GM18519 (cell line): ENCODE data around the gene GALNS.

Experiments
- ATAC-seq: cut with Tn5 transposase; IDR thresholded peaks from one replicate; pipeline ENCODE4 v1.9.1; 2021; ENCODE audit warnings: mild to moderate bottlenecking, moderate library complexity; ENCODE audit not compliant: unreplicated experiment, low FRiP score

GALNS gene

GRCh38 chr16:88877564-88878289, 21.0 kb upstream of the GALNS start:
- no peak for ATAC-seq

GRCh38 chr16:88876942-88877526, 20.3 kb upstream of the GALNS start:
- ATAC-seq = no peak

DNA sequence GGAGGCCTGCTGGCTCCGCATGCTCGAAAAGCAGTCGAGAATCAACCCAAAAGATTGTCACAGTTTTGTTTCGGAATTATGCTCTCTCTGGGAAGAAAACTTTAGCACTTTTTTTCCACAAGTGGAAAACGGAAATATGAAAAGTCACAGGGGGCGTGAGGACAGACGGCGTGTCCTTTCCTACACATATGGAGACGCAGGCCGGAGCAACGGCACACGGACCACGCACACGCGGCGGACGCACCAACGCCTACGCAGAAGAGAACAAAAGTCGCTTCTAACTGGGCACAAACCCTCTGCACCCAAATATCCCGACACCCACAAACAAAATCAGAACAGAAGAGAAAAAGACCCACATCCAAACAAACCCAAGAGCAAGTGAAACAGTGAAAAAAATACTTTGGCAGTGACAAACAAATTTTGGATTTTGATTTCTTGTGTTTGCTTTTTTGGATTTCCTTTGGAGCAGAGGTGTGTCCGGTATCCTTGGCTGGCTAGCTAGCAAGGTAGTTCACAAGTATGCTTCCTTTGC, 19.0 kb upstream of the GALNS start:
- no peak for ATAC-seq

DNA sequence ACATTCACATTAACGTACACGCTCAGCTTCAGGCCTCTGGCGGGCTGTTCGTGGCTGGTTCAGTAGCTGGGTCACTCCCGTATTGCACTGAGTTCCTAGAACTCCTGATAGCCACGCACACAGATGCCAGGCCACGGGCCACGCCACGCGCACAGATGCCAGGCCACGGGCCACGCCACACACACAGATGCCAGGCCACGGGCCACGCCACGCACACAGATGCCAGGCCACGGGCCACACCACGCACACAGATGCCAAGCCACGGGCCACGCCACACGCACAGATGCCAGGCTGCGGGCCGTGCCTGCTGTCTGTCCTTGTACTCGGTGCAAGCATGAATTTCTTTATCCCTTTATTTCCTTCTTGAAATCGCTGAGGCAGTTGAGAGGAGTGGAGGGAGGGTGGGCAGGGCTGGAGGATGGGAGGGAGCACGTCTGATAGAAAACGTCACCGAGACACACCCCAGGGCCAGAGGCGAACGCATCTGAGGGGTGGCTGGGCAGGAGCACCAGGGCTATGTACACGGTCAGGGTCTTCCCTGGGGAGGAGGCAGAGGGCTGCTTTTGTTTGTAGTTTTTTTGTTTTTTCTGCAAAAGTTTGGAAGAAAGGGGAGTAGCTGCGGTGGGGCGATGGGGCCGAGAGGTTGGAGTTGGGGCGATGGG, 18.3 kb upstream of the GALNS start:
- ATAC-seq = no peak

DNA sequence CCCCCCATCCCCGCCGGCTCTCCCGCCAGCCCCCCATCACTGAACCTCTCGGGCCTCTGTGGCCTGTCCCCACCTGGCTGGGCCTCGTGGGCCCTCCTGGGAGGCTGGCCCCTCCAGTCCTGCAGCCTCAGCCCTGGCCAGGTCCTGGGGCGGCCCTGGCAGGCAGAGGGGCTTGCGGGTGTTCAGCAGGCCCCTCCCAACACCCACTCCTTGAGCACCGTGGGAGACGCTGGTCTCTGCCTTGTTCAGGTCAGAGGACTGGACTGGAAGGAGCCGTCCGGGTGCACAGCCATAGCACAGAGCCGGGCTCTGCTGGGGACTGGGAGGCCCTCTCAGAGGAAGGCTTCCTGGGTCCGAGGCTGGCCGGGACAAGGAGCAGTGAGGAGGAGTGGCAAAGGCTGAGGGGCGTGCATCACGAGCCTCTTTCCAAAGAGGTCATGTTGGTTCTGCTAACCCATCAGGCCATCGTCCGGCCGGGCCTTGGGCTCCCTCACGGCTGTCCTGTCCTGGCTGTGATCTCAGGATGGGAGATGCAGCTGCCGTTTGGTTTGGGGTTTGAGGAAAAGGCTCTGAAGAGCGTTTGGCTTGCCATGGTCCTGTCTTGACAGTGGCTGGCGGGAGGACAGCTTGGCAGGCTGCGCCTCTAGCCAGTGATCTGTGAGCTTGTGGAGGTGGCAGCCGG, 16.0 kb upstream of the GALNS start:
- ATAC-seq = no peak

GRCh38 chr16:88871730-88872416, 15.1 kb upstream of the GALNS start:
- ATAC-seq = no peak

GRCh38 chr16:88871349-88871702, 14.6 kb upstream of the GALNS start:
- no peak for ATAC-seq

DNA sequence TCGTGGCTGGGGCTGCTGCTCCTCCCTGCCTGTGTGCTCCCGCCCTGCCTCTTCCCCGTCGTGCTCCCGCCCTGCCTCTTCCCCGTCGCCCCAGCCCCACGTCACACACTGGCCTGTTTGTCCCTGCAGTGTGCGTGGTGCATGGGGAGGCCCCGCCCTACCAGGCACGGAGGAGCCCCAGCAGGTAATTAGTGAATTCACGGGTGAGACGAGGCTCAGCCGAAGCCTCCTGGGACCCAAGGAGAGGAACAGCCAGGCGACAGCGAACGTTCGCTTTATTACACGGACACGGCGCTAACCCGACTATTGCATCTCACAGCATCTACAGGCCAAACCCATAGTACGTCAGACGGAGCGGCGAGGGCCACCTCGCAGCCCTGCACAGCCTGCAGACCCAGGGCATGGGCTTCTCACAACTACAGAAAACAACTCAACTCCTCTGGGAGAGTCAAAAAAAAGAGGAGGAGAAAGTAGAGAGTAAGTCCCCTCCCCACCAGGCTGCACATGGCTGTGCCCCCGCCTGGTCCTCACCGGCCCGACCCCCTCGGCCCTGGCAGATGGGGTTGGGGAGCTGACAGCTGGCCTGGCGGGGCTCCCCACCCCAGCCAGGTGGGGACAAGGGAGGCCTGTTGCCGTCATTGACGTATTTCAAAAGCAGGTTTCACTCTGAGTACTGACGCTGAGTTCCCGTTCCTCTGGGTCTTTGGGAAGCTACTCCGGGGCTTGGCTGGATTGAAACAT, 14.0 kb upstream of the GALNS start:
- ATAC-seq = no peak

DNA sequence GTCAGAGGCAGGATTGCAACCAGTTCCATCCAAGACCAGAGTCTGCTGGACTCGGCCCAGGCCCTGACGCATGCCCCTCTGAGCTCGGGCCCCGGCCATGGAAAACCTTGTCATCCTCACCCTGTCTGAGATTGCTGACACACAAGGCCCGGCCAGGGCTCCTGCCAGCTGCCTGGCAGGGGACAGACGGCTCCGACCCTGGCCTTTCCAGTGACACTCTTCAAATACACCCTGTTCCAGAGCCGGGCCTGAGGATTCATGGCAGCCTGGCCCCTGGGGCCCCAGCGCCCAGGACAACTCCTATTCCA, 12.9 kb upstream of the GALNS start:
- ATAC-seq = no peak

GRCh38 chr16:88868974-88869672, 12.4 kb upstream of the GALNS start:
- ATAC-seq = no peak

DNA sequence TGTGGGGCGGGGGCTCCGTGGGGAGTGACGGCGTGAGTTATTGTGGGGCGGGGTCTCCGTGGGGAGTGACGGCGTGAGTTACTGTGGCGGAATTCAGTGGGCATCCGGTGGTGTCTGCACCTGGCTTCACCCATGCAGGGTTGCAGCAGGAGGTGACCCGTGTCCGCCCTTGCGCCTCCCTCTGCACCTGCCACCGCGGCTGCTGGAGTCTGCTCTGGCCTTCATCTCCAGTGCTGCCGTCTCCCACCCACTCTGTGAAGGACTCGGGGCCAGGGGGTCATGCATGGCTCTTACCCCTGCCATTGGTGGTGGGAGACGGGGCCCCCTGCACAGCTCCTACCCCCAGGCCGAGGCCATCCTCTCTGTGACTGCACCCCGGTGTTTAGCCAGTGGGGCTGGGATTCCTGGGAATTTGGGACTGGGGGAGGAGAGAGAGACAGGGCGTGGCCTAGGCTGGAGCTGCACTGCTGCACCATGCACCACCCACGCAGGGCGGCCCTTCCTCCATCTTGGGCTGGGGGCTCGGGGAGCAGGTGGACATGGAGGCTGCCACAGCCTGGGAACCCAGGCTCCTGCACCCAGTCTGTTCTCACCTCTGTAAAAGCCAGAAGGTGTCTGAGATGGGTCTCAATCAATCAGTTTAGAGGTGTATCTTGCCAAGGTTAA, 11.0 kb upstream of the GALNS start:
- ATAC-seq = no peak

- no peak for ATAC-seq
Observed at GRCh38 chr16:88866151-88866920, 9.6 kb upstream of the GALNS start, which contains the start of gene PABPN1L. PABPN1L (minus strand) TSS chr16:88866660; CDS start chr16:88866606, 54 bp downstream.

DNA sequence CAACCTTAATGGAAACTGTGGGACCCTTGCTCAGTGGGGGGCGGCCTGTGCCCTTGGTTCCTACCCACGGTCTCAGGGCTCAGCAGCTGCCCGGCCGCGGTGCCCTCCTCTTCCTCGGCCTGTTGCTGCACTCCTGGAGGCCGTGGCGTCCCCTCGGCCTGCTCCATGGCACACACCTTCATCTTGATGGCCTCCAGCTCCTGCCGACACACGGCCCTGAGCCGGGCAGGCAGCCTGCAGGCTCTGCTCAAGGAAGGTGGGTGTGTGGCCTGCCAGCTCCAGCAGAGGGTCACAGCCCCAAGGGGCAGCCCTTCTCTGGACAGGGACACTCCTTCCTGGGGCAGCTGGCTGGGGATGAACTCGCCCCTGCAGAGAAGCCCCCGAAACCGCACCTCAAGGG, 9.0 kb upstream of the GALNS start:
- no peak for ATAC-seq

DNA sequence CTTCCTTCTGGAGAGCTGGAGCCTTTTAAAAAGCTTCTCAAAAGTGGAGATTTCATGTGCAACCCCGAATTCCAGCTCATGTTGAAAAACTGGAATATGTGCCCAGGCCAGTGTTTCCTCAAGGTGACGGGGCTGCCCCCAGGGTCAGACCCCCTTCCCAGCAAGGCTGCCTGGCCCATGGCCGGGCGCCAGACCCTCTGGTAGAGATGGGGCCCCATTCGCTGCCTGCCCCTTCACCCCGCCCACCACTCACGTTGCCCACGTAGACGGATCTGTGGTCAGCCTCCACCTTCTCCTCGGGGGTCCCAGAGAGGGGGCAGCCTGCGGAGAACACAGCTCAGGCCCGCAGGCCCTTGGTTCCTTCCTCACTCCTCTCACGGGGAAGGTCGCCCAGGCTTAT, 8.6 kb upstream of the GALNS start:
- no peak for ATAC-seq

- ATAC-seq = no peak
Observed at GRCh38 chr16:88864521-88864920, 7.8 kb upstream of the GALNS start.

- ATAC-seq = no peak
Observed at GRCh38 chr16:88864099-88864498, 7.4 kb upstream of the GALNS start.

- no peak for ATAC-seq
Observed at GRCh38 chr16:88863426-88863825, 6.7 kb upstream of the GALNS start.

DNA sequence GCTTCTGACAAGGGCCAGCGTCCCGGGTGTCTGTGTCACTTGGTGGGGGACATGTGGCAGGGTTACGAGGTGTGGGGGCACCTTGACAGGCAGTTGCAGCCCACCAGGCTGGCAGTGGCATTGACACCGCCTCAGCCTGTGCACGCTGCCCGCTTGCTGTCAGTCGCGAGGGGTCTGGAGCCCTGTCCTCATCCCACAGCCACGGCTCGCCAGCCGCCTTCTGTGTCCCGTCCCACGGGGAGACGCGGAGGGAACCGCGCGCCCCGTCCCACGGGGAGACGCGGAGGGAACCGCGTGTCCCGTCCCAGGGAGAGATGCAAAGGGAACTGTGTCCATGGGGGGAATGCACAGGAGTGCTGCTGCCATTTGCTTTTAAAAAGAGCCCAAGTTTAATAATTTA, 6.2 kb upstream of the GALNS start:
- ATAC-seq = no peak
